SK-N-SH (cell line): ENCODE measurements around the gene EFHD2.

Experiments
- EP300 ChIP-seq, 2 experiments: IDR thresholded peaks; 2 replicates each; pipeline versions ENCODE4 v1.4.0 to v1.6.1; 2012; ENCODE audit warnings: borderline replicate concordance in 1 of 2, low read depth in 1 of 2, low read length in 1 of 2
- FOXM1 ChIP-seq: IDR thresholded peaks from 2 replicates; pipeline ENCODE4 v1.4.0; 2012; ENCODE audit warnings: low read depth, mild to moderate bottlenecking
- MXI1 ChIP-seq: IDR thresholded peaks from 2 replicates; pipeline ENCODE4 v1.6.1; 2012; ENCODE audit warnings: mild to moderate bottlenecking, low read depth, low read length, improper control_type of control experiment
- POLR2AphosphoS5 ChIP-seq: IDR thresholded peaks from 2 replicates; pipeline ENCODE4 v1.6.1; 2012; ENCODE audit warnings: low read depth, low read length
- RAD21 ChIP-seq: IDR thresholded peaks from 2 replicates; pipeline ENCODE4 v1.6.1; 2012; ENCODE audit warnings: mild to moderate bottlenecking, low read length
- RFX5 ChIP-seq: IDR thresholded peaks from 2 replicates; pipeline ENCODE4 v1.6.1; 2012; ENCODE audit warnings: mild to moderate bottlenecking, improper control_type of control experiment, low read length
- RXRA ChIP-seq: IDR thresholded peaks from 2 replicates; pipeline ENCODE4 v1.4.0; 2012; ENCODE audit warnings: low read depth, mild to moderate bottlenecking, borderline replicate concordance
- SIN3A ChIP-seq: IDR thresholded peaks from 2 replicates; pipeline ENCODE4 v1.6.1; 2012; ENCODE audit warnings: low read depth, mild to moderate bottlenecking, low read length, moderate library complexity, borderline replicate concordance
- TAF1 ChIP-seq: IDR thresholded peaks from 2 replicates; pipeline ENCODE4 v1.6.1; 2012; ENCODE audit warnings: low read depth, mild to moderate bottlenecking, low read length, moderate library complexity, borderline replicate concordance
- USF2 ChIP-seq: fragments of 150-350 bp; IDR thresholded peaks from 2 replicates; pipeline ENCODE4 v1.6.1; 2017; ENCODE audit warnings: antibody characterized with exemption, low read length, low read depth, borderline replicate concordance
- YY1 ChIP-seq: IDR thresholded peaks from 2 replicates; pipeline ENCODE4 v1.4.0; 2012; ENCODE audit warnings: low read depth, mild to moderate bottlenecking
- TF ChIP-seq, protein P1 (sequence below): fragments of 200-600 bp; sonication (generic); IDR thresholded peaks from 2 replicates; pipeline ENCODE4 v1.6.1; 2017; ENCODE audit warnings: antibody characterized with exemption, mild to moderate bottlenecking, moderate library complexity
- TF ChIP-seq, protein P2 (sequence below): IDR thresholded peaks from 2 replicates; pipeline ENCODE4 v1.6.1; 2012; ENCODE audit warnings: mild to moderate bottlenecking, low read depth, low read length, moderate library complexity

- no peak for TF ChIP-seq RAD21
- no peak for TF ChIP-seq RFX5
- TF ChIP-seq, protein P1, sequence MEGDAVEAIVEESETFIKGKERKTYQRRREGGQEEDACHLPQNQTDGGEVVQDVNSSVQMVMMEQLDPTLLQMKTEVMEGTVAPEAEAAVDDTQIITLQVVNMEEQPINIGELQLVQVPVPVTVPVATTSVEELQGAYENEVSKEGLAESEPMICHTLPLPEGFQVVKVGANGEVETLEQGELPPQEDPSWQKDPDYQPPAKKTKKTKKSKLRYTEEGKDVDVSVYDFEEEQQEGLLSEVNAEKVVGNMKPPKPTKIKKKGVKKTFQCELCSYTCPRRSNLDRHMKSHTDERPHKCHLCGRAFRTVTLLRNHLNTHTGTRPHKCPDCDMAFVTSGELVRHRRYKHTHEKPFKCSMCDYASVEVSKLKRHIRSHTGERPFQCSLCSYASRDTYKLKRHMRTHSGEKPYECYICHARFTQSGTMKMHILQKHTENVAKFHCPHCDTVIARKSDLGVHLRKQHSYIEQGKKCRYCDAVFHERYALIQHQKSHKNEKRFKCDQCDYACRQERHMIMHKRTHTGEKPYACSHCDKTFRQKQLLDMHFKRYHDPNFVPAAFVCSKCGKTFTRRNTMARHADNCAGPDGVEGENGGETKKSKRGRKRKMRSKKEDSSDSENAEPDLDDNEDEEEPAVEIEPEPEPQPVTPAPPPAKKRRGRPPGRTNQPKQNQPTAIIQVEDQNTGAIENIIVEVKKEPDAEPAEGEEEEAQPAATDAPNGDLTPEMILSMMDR: no peak
- no peak for TF ChIP-seq EP300 (IDR thresholded peaks at IDR 0.05; ENCODE audit: borderline replicate concordance in 1 of 2, low read depth in 1 of 2, low read length in 1 of 2)
- TF ChIP-seq YY1: no peak
- TF ChIP-seq POLR2AphosphoS5: no peak
- TF ChIP-seq FOXM1: no peak
- TF ChIP-seq, protein P2, sequence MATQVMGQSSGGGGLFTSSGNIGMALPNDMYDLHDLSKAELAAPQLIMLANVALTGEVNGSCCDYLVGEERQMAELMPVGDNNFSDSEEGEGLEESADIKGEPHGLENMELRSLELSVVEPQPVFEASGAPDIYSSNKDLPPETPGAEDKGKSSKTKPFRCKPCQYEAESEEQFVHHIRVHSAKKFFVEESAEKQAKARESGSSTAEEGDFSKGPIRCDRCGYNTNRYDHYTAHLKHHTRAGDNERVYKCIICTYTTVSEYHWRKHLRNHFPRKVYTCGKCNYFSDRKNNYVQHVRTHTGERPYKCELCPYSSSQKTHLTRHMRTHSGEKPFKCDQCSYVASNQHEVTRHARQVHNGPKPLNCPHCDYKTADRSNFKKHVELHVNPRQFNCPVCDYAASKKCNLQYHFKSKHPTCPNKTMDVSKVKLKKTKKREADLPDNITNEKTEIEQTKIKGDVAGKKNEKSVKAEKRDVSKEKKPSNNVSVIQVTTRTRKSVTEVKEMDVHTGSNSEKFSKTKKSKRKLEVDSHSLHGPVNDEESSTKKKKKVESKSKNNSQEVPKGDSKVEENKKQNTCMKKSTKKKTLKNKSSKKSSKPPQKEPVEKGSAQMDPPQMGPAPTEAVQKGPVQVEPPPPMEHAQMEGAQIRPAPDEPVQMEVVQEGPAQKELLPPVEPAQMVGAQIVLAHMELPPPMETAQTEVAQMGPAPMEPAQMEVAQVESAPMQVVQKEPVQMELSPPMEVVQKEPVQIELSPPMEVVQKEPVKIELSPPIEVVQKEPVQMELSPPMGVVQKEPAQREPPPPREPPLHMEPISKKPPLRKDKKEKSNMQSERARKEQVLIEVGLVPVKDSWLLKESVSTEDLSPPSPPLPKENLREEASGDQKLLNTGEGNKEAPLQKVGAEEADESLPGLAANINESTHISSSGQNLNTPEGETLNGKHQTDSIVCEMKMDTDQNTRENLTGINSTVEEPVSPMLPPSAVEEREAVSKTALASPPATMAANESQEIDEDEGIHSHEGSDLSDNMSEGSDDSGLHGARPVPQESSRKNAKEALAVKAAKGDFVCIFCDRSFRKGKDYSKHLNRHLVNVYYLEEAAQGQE: no peak
- no peak for TF ChIP-seq SIN3A
- no peak for TF ChIP-seq USF2
- no peak for TF ChIP-seq MXI1
- TF ChIP-seq TAF1: no peak
- no peak for TF ChIP-seq RXRA
Measured at GRCh38 chr1:15443281-15443680, 33.6 kb downstream of the EFHD2 start.
